Bronchus fibroblast of lung (primary cell): Measurements from ENCODE around the gene CCDC81. TPM values are rescaled to one million over a fixed set of nuclear protein-coding genes. Genes with fewer than 3 reads are reported as not detected.

Experiments used
- total RNA-seq: library from RNA; depleted of rRNA; stranded (reverse); fragments of >200 nt; gene quantifications from 2 replicates; pipeline ENCODE4 v1.2.3, GENCODE V29; 2015

Gene CCDC81
- 0.17 and 0.30 TPM in 2 replicates for total RNA-seq

DNA sequence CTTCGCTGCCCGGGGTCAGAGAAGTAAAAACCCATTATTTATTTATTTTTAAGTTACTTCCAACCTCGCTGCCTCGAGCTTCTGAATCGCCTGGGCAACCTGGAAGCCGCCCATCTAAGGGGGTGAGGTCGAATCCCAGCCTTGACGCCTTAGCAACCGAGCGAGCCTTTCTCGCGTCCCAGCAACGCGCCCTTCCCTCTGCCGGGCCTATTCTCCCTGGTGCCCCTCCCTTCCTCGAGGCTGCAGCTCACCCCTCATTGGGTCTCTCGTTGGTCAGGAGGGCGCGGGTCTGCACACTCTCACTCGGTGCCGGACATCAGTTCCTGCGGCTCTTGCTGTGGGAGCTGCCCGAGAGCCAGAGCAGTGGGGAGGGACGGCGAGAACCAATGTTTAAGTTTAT, at the start of gene CCDC81:
TSS of gene CCDC81 (plus strand) at position 302 of the 400 bp plus-strand sequence. CDS start 277 bp downstream, outside the sequence.

Other genes with a start within 250 kb of the CCDC81 start
- 8.5 and 9.2 TPM in 2 replicates for gene EED, start 130.1 kb upstream of the CCDC81 start, total RNA-seq
- gene HIKESHI, start 72.6 kb upstream of the CCDC81 start, total RNA-seq: 50.7 and 52.1 TPM in 2 replicates